GM10266 (cell line): ENCODE measurements around the gene ZBED2.

Experiments used
- DNase-seq: peaks from one replicate; pipeline ENCODE4 v3.0.0; 2012; ENCODE audit errors: extremely low spot score
- TF ChIP-seq, protein P1 (sequence below): IDR thresholded peaks from 2 replicates; pipeline ENCODE4 v1.5.1; 2012; ENCODE audit warnings: mild to moderate bottlenecking, low read depth; ENCODE audit not compliant: control insufficient read depth, insufficient read depth; ENCODE audit errors: missing control alignments

Gene ZBED2

DNA sequence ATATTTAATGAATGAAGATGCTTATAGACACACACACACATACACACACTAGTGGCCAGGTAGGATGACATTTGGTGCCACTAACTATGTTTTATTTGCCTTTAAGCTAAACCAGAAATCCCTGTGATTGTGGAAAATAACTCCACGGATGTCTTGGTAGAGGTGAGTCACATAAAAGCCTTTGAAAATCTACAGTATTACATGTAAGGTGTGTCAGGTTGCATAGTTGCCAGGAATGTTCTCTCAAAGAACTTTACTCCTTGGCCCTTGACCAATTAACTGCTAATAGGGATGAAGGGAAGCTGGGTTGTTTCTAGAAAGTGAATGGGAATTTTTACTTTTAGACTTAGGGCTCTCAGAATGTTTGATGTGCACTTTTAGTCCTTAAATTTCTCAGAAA lies 9.9 kb downstream of the ZBED2 start:
- TF ChIP-seq, protein P1, sequence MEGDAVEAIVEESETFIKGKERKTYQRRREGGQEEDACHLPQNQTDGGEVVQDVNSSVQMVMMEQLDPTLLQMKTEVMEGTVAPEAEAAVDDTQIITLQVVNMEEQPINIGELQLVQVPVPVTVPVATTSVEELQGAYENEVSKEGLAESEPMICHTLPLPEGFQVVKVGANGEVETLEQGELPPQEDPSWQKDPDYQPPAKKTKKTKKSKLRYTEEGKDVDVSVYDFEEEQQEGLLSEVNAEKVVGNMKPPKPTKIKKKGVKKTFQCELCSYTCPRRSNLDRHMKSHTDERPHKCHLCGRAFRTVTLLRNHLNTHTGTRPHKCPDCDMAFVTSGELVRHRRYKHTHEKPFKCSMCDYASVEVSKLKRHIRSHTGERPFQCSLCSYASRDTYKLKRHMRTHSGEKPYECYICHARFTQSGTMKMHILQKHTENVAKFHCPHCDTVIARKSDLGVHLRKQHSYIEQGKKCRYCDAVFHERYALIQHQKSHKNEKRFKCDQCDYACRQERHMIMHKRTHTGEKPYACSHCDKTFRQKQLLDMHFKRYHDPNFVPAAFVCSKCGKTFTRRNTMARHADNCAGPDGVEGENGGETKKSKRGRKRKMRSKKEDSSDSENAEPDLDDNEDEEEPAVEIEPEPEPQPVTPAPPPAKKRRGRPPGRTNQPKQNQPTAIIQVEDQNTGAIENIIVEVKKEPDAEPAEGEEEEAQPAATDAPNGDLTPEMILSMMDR = no peak
- no peak for DNase-seq

GRCh38 chr3:111584744-111585143 lies 10.4 kb downstream of the ZBED2 start:
- no peak for DNase-seq
- TF ChIP-seq, protein P1 = no peak

- TF ChIP-seq, protein P1 = no peak
- DNase-seq = no peak
Observed at GRCh38 chr3:111582120-111582474, 13.0 kb downstream of the ZBED2 start.

GRCh38 chr3:111581403-111582119 lies 13.6 kb downstream of the ZBED2 start:
- no peak for DNase-seq
- TF ChIP-seq, protein P1 = no peak

GRCh38 chr3:111579495-111579894 lies 15.7 kb downstream of the ZBED2 start:
- TF ChIP-seq, protein P1 = no peak
- no peak for DNase-seq

DNA sequence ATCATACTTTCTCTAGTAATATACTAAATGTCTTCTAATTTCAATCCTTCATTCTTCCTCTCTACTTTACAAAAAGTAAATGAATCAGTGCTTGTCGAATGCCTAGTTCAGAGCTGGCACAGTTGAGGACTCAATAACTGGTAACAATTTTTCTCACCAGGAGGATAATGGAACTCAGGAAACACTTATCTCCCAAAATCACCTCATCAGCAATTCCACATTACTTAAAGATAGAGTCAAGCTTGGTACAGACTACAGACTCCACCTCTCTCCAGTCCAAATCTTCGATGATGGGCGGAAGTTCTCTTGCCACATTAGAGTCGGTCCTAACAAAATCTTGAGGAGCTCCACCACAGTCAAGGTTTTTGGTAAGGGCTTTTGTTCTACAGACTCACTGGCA lies 16.3 kb downstream of the ZBED2 start:
- no peak for DNase-seq
- TF ChIP-seq, protein P1 = no peak

GRCh38 chr3:111577798-111578685 lies 17.1 kb downstream of the ZBED2 start:
- TF ChIP-seq, protein P1 = peak; percentile 53
- peak; percentile 50 for DNase-seq
